ENCODE data around the gene LTA.

LTA gene

DNA sequence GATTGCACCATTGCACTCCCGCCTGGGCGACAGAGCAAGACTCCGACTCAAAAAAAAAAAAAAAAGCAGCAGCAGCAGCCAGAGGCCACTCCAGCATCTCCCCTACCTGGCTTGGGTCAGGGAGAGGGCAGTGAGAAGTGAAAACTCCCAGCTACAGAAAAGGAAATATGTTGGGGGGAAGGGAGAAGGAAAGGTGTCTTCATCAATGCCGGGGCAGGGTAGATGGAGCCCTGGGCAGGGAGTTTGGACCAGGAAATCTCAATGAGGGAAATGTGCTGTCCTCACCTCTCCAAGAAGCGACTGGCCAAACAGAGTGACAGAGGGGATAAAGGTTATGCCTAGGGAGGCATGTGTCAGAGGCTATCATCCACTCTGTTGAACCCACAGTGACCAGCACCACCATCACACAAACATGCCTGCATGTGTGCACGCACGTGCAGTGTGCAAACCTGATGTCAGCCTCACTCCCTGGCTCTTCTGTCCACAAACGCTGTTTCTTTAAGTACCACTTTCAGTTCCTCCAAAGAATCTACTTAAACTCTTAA lies 42.1 kb downstream of the LTA start:
- DNase-seq (ENCODE audit: extremely low read depth, low read depth): no peak
- TF ChIP-seq, protein P1, sequence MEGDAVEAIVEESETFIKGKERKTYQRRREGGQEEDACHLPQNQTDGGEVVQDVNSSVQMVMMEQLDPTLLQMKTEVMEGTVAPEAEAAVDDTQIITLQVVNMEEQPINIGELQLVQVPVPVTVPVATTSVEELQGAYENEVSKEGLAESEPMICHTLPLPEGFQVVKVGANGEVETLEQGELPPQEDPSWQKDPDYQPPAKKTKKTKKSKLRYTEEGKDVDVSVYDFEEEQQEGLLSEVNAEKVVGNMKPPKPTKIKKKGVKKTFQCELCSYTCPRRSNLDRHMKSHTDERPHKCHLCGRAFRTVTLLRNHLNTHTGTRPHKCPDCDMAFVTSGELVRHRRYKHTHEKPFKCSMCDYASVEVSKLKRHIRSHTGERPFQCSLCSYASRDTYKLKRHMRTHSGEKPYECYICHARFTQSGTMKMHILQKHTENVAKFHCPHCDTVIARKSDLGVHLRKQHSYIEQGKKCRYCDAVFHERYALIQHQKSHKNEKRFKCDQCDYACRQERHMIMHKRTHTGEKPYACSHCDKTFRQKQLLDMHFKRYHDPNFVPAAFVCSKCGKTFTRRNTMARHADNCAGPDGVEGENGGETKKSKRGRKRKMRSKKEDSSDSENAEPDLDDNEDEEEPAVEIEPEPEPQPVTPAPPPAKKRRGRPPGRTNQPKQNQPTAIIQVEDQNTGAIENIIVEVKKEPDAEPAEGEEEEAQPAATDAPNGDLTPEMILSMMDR (IDR thresholded peaks at IDR 0.05; ENCODE audit: low read depth, low read length, missing control alignments): no peak
- H3K4me3 ChIP-seq (replicated peaks; ENCODE audit: low read depth, low read length): no peak overlapping the region

DNA sequence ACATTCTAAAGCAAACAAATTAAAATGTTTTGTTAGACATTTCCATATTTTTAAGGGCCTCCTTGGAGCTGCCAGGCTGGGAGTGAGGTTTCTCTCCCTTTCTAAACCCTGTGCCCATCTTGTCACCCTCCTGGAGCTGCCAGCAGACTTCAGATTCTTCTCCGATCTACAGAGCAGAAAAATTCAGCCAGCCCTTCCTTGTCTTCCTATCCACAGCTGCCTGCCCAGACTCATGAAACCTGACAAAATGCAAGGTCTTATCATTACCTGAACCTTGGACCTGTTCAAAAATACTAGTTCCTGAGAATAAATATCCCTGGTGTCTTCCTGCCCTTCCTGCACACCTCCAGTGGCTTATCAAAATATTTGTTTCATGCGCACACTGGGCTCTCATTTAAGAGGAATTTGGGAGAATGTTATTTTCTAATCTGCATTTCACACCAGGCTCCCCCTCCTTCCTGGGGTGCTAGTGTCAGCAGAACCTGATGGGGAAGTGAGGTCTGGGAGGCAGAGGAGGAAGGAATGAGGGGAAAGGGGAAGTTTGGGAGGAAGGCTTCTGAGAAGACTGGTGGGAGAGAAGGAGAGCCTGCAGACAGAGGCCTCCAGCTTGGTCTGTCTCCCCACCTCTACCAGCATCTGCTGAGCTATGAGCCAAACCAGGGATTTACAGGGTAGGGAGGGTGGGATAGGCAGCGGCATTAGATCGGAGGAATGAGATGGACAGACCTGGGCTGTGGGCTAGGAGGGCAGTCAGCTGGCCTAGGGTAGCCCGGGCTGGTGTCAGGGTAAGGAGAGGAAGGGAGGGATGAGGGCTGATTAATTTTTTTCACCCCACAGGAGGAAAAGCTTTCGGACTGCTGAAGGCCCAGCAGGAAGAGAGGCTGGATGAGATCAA lies 42.8 kb downstream of the LTA start, which contains the start of gene AIF1:
TSS of gene AIF1 (plus strand) at position 551 of the 895 bp plus-strand sequence. CDS start at position 647, 96 bp downstream.
- TF ChIP-seq, protein P1 (IDR thresholded peaks at IDR 0.05; ENCODE audit: low read depth, low read length, missing control alignments): no peak
- DNase-seq (ENCODE audit: extremely low read depth, low read depth): no peak
- H3K4me3 ChIP-seq (replicated peaks; ENCODE audit: low read depth, low read length): no peak within 1 kb of the TSS

DNA sequence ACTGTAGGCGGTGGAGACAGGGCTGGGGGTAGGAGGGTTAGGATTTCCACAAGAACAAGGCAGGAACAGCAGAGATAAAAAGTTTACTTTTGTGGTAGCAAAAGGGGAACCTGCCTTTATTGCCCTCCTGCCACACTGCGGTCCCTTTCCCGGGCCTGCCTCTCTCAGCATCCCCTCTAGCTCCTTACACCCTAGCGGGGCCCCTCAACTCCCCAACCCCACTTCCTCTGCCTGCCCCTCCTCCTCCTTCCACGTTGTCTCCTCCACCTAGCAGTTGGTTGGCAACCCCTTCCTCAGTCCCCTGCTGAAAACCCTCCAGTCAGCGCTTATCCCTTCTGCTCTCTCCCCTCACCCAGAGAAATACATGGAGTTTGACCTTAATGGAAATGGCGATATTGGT lies 43.7 kb downstream of the LTA start:
- no peak overlapping the region for H3K4me3 ChIP-seq (replicated peaks; ENCODE audit: low read depth, low read length)
- no peak for DNase-seq (ENCODE audit: extremely low read depth, low read depth)
- TF ChIP-seq, protein P1 (IDR thresholded peaks at IDR 0.05; ENCODE audit: low read depth, low read length, missing control alignments): no peak

DNA sequence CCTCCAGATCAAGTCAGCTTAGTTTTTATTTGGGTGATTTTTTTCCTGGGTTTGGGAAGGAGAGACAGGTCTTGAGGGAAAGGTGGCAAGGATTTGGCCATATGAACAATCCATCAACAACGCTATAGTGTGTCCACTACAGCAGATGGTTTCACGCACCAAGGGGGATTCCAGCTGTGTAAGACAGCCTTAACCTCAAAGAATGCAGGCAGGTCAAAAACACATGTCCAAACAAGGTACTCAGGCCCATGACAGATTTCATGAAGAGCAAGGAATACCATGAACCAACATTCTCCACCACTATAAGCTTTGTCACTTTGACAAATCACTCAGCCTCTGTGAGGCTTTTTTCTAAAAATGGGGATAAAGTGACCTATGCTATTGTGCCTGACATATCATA lies 44.9 kb downstream of the LTA start:
- DNase-seq (ENCODE audit: extremely low read depth, low read depth): no peak
- TF ChIP-seq, protein P1 (IDR thresholded peaks at IDR 0.05; ENCODE audit: low read depth, low read length, missing control alignments): no peak
- H3K4me3 ChIP-seq (replicated peaks; ENCODE audit: low read depth, low read length): no peak overlapping the region

DNA sequence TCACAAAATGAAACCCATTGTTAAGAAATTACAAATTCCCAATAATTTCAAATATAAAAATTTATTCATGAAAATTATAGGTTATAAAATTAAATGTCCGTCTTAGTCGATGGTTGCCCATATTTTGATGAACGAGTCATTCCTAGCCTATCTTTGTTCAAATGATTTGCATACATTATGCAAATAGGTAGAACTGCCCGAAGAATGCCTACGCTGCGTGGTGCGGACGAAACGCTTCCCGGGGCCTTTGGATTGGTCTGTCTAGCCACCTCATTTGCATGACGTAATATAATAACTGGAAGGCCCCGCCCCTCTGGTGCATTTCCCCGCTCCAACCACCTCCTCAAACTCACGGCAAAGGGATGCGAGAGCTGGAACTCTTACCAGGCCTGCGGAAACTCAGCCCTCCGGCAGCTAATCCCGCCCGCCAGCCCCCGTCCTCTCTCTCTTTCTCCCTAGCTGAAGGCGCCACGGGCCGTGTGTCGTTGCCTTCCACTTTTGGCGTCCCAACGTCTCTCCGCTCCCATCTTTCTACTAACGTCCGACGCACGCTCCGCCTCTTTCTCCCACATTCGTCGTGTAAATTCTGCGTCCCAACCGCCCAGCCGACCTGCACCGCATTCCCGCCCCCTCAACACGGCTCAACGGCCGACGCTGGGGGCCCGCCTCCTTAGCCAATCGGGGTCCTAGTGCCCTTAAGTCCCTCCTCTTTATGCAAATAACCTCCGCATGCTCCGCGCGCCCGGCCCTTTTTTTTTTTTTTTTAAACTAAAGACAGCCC lies 47.9 kb downstream of the LTA start:
- peak; percentile 97 for DNase-seq (ENCODE audit: extremely low read depth, low read depth)
- peak overlapping the region; percentile 54 for H3K4me3 ChIP-seq (replicated peaks; ENCODE audit: low read depth, low read length)
- TF ChIP-seq, protein P1 (IDR thresholded peaks at IDR 0.05; ENCODE audit: low read depth, low read length, missing control alignments): no peak

DNA sequence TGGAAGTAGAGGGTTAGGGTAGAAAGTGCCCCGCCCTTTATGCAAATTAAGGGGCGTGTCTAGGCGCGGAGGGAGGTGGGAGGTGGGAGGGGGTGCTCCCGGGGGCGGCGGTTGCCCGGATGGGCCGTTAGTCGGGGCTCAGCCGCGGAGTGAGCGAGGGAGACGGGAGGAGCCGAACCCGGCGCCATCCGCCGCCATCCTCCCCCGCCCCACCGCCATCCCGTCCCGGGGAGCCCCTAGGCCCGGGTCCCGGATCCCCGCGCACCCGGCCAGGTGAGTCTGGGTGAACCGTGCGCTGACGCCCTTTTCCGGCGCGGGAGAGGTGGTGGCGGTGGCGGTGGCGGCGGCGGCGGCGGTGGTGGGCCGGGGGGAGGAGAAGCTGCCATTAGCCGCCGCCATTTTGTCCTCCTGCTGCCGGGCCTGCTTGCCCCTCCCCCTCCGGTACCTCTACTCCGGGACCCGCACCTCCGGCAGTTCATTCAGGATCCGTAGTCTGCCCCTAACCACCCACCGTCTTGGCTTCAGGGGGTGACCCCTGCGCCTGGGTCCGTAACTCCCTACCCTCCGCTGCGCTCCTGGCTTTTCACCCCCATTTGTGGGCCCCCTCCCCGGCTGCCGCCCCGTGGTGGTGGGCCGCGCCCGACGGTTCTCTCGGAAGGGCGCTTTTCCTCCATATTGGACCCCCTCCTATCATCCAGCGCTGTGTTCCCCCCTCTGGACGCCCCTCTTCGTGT lies 48.7 kb downstream of the LTA start, which contains the start of gene PRRC2A:
TSS of gene PRRC2A (plus strand) at position 130 of the 734 bp plus-strand sequence. CDS start 2,075 bp downstream, outside the sequence.
- H3K4me3 ChIP-seq (replicated peaks; ENCODE audit: low read depth, low read length): peak within 1 kb of the TSS; percentile 54
- DNase-seq (ENCODE audit: extremely low read depth, low read depth): no peak
- TF ChIP-seq, protein P1 (IDR thresholded peaks at IDR 0.05; ENCODE audit: low read depth, low read length, missing control alignments): no peak
